CD14-positive monocyte (primary cell): ENCODE measurements around the gene CLDN18. TPM values are rescaled to one million over a fixed set of nuclear protein-coding genes. Genes with fewer than 3 reads are reported as not detected.

Source experiments
- DNase-seq, 3 donors: peaks; one replicate each; pipeline ENCODE4 v3.0.0-alpha.2; 2011 to 2022
- H2AFZ ChIP-seq: 2 replicates; pipeline ENCODE4 v1.6.0; 2012; ENCODE audit warnings: mild to moderate bottlenecking, low read depth, low read length, inconsistent platforms; ENCODE audit not compliant: insufficient read depth, poor library complexity, severe bottlenecking
- H3K27ac ChIP-seq, 2 donors: 1 replicate in 1 of 2; 2 replicates in 1 of 2; pipeline ENCODE4 v1.5.1; 2012 to 2013; ENCODE audit warnings: low read length in 2 of 2, control low read depth in 1 of 2, inconsistent platforms in 1 of 2, low read depth in 1 of 2, mild to moderate bottlenecking in 1 of 2
- H3K27me3 ChIP-seq, 2 donors: one replicate each; pipeline versions ENCODE4 v1.6.0 to v1.6.1; 2011 to 2013; ENCODE audit warnings: low read length in 2 of 2; ENCODE audit not compliant: control insufficient read depth in 2 of 2, insufficient read depth in 2 of 2
- H3K36me3 ChIP-seq, 2 donors: replicated peaks in 1 of 2; 1 replicate in 1 of 2; 2 replicates in 1 of 2; pipeline versions ENCODE4 v1.5.1 to v1.6.1; 2012 to 2013; ENCODE audit warnings: low read length in 2 of 2, control low read depth in 1 of 2, inconsistent platforms in 1 of 2, mild to moderate bottlenecking in 1 of 2; ENCODE audit not compliant: insufficient read depth in 2 of 2, control insufficient read depth in 1 of 2
- H3K4me1 ChIP-seq, 2 donors: 1 replicate in 1 of 2; 2 replicates in 1 of 2; pipeline versions ENCODE4 v1.5.1 to v1.6.1; 2012 to 2013; ENCODE audit warnings: low read length in 2 of 2, control low read depth in 1 of 2, inconsistent platforms in 1 of 2, mild to moderate bottlenecking in 1 of 2, moderate library complexity in 1 of 2; ENCODE audit not compliant: insufficient read depth in 2 of 2, control insufficient read depth in 1 of 2
- H3K4me2 ChIP-seq: replicated peaks from 2 replicates; pipeline ENCODE3; 2012; ENCODE audit warnings: low read length, moderate library complexity, mild to moderate bottlenecking; ENCODE audit not compliant: poor library complexity, severe bottlenecking; ENCODE audit errors: extremely low read depth
- H3K4me3 ChIP-seq, 3 experiments: fragments of 200-600 bp in 1 of 3; sonication (generic) in 1 of 3; replicated peaks in 1 of 3; 1 replicate in 2 of 3; 2 replicates in 1 of 3; pipeline ENCODE4 v1.5.1; 2011 to 2013; ENCODE audit warnings: low read length in 3 of 3, mild to moderate bottlenecking in 3 of 3, control low read depth in 2 of 3, low read depth in 2 of 3, inconsistent platforms in 1 of 3, moderate library complexity in 1 of 3
- H3K79me2 ChIP-seq: 2 replicates; pipeline ENCODE4 v1.6.0; 2012; ENCODE audit warnings: mild to moderate bottlenecking, control low read depth, inconsistent platforms, low read length, moderate library complexity; ENCODE audit not compliant: insufficient read depth
- H3K9ac ChIP-seq: 2 replicates; pipeline ENCODE4 v1.6.0; 2017; ENCODE audit warnings: low read length, mild to moderate bottlenecking; ENCODE audit not compliant: insufficient read depth, poor library complexity, severe bottlenecking
- H3K9me3 ChIP-seq, 2 donors: replicated peaks in 1 of 2; 1 replicate in 1 of 2; 2 replicates in 1 of 2; pipeline versions ENCODE4 v1.5.1 to v1.6.1; 2012 to 2013; ENCODE audit warnings: low read length in 2 of 2, control low read depth in 1 of 2; ENCODE audit not compliant: control insufficient read depth in 1 of 2, insufficient read depth in 1 of 2
- H4K20me1 ChIP-seq: 2 replicates; pipeline ENCODE4 v1.6.0; 2012; ENCODE audit warnings: mild to moderate bottlenecking, low read length, control low read depth, moderate library complexity; ENCODE audit not compliant: insufficient read depth
- H3K27ac Mint-ChIP-seq, 7 donors: one replicate each; pipeline ENCODE4 v1.8.0; 2020; ENCODE audit warnings: mild to moderate bottlenecking in 7 of 7, mixed read lengths in 7 of 7, moderate library complexity in 6 of 7, inconsistent platforms in 2 of 7
- H3K27me3 Mint-ChIP-seq, 3 donors: one replicate each; pipeline ENCODE4 v1.8.0; 2021 to 2022; ENCODE audit warnings: low read depth in 3 of 3, mild to moderate bottlenecking in 3 of 3, mixed read lengths in 3 of 3, moderate library complexity in 3 of 3, inconsistent platforms in 1 of 3
- H3K36me3 Mint-ChIP-seq, 2 donors: one replicate each; pipeline ENCODE4 v1.8.0; 2020; ENCODE audit warnings: mixed read lengths in 2 of 2, inconsistent platforms in 1 of 2, mild to moderate bottlenecking in 1 of 2
- H3K4me1 Mint-ChIP-seq: one replicate; pipeline ENCODE4 v1.8.0; 2020; ENCODE audit warnings: mild to moderate bottlenecking, mixed read lengths
- H3K4me3 Mint-ChIP-seq, 2 donors: one replicate each; pipeline ENCODE4 v1.8.0; 2020; ENCODE audit warnings: mild to moderate bottlenecking in 2 of 2, mixed read lengths in 2 of 2, moderate library complexity in 1 of 2
- H3K9me3 Mint-ChIP-seq, 7 donors: one replicate each; pipeline ENCODE4 v1.8.0; 2020 to 2022; ENCODE audit warnings: mixed read lengths in 7 of 7, mild to moderate bottlenecking in 6 of 7, moderate library complexity in 6 of 7, inconsistent platforms in 2 of 7
- WGBS: methylation state at CpG from one replicate; pipeline ENCODE4 v1.1.5; 2013; ENCODE audit warnings: missing lambda C conversion rate; ENCODE audit not compliant: insufficient coverage; 5-methylcytosine and 5-hydroxymethylcytosine counted together
- intact Hi-C, 2 donors: fragments of 100-400 bp; cut with micrococcal nuclease; formaldehyde crosslinking; loops; one replicate each; pipeline versions ENCODE4 v1.15.0 to v1.15.1; 2023
- polyA plus RNA-seq, 3 donors: library from polyadenylated mRNA; depleted of rRNA in 1 of 3; unstranded in 2 of 3; stranded (reverse) in 1 of 3; fragments of 300-500 nt in 2 of 3; fragments of >200 nt in 1 of 3; fragmentation: Illumina TruSeq in 2 of 3; gene quantifications; 1 replicate in 2 of 3; 2 replicates in 1 of 3; pipeline ENCODE4 v1.2.3, GENCODE V29; 2012 to 2021
- TF ChIP-seq, protein P1 (sequence below): fragments of 200-600 bp; IDR thresholded peaks from one replicate; pipeline ENCODE4 v1.8.0; 2022; ENCODE audit warnings: antibody characterized with exemption, mild to moderate bottlenecking

The CLDN18 gene
- polyA plus RNA-seq, 3 donors, result not detected

DNA sequence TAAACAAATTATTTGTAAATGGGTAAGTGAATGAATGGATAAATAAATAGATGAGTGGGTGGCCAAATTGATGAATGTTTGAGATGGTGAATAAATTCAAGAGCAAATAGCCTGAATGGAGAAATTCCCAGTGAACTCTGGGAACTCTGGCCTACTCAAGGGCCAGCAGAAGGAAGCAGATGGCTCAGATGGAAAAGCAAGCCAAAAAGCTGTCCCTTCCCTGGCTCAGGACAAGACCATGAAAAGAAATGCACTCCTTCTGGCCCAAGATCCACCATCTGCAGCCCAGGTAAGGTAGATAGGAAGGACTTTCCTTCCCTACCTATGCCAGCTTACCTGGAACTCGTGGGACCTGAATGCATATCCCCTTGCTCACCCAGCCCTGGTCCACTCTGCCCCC is 37.6 kb upstream of the CLDN18 start:
- H3K4me1 Mint-ChIP-seq, result peaks cover 3% of the 10 kb centered on the region
- TF ChIP-seq, protein P1, sequence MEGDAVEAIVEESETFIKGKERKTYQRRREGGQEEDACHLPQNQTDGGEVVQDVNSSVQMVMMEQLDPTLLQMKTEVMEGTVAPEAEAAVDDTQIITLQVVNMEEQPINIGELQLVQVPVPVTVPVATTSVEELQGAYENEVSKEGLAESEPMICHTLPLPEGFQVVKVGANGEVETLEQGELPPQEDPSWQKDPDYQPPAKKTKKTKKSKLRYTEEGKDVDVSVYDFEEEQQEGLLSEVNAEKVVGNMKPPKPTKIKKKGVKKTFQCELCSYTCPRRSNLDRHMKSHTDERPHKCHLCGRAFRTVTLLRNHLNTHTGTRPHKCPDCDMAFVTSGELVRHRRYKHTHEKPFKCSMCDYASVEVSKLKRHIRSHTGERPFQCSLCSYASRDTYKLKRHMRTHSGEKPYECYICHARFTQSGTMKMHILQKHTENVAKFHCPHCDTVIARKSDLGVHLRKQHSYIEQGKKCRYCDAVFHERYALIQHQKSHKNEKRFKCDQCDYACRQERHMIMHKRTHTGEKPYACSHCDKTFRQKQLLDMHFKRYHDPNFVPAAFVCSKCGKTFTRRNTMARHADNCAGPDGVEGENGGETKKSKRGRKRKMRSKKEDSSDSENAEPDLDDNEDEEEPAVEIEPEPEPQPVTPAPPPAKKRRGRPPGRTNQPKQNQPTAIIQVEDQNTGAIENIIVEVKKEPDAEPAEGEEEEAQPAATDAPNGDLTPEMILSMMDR, result no peak
- Histone ChIP-seq H3K9me3 (no peaks in the 10 kb centered on the region), H3K4me1 (no peaks in the 10 kb centered on the region), H3K9ac (no peak overlapping the region), H2AFZ (no peak overlapping the region), H4K20me1 (no peaks in the 10 kb centered on the region), H3K4me3 (no peak overlapping the region), H3K27ac (no peak overlapping the region), H3K27me3 (peaks cover 0 to 4% of the 10 kb centered on the region in 2 donors), H3K4me2 (no peak overlapping the region), H3K79me2 (no peaks in the 10 kb centered on the region), H3K36me3 (no peaks in the 10 kb centered on the region)
- peaks cover 2 to 4% (median 3%) of the 10 kb centered on the region in 3 donors for H3K27me3 Mint-ChIP-seq
- no peak for DNase-seq
- peaks cover 0 to 2% (median 0%) of the 10 kb centered on the region in 7 donors for H3K9me3 Mint-ChIP-seq
- H3K27ac Mint-ChIP-seq, result no peak overlapping the region
- H3K4me3 Mint-ChIP-seq, result no peak overlapping the region
- intact Hi-C loops, result loop anchor here in 1 of 2 donors (10.0 kb wide), 1 partner anchor 1898 kb away; no protein-coding TSS in a partner anchor
- H3K36me3 Mint-ChIP-seq, result no peaks in the 10 kb centered on the region
- no CpG with 5 or more reads among the region's 1 CpG for WGBS

DNA sequence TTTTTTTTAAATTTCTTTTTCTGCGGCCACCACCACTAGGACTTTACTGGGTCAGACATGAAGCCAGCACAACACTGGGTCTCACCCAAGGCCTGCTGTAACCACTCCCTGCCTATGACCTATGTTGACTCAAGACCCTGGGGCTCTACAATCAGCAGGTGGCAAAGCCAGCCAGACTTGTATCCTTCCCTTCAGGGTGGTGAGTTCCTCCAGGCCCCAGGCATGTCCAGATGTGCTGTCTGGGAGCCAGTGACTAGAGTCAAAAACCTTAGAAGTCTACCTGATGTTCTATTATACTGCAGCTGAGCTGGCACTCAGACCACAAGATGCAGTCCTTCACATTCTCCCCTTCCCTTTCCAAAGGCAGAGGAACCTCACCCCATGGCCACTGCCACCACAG is 31.6 kb upstream of the CLDN18 start:
- no peak for DNase-seq
- no CpG with 5 or more reads among the region's 1 CpG for WGBS

More for the DNA sequence above, 31.6 kb upstream of the CLDN18 start:
- intact Hi-C loops, result loop anchor here in 1 of 2 donors (10.0 kb wide), 1 partner anchor 1904 kb away; no protein-coding TSS in a partner anchor
- Histone ChIP-seq H4K20me1 (no peaks in the 10 kb centered on the region), H3K9me3 (peaks cover 0 to 19% of the 10 kb centered on the region in 2 donors), H2AFZ (no peak overlapping the region), H3K4me2 (no peak overlapping the region), H3K4me1 (no peaks in the 10 kb centered on the region), H3K27ac (no peak overlapping the region), H3K27me3 (no peaks in the 10 kb centered on the region), H3K79me2 (no peaks in the 10 kb centered on the region), H3K4me3 (no peak overlapping the region), H3K36me3 (no peaks in the 10 kb centered on the region), H3K9ac (no peak overlapping the region)
- Mint-ChIP-seq H3K27ac (no peak overlapping the region), H3K9me3 (peaks cover 4 to 18% (median 10%) of the 10 kb centered on the region in 7 donors), H3K36me3 (no peaks in the 10 kb centered on the region), H3K27me3 (peaks cover 4% of the 10 kb centered on the region in 3 donors), H3K4me1 (no peaks in the 10 kb centered on the region), H3K4me3 (no peak overlapping the region)
- TF ChIP-seq, protein P1, result no peak
